Upper lobe of right lung (tissue), 1 donor: ENCODE measurements around the gene KCMF1. TPM values are rescaled to one million over a fixed set of nuclear protein-coding genes. Genes with fewer than 3 reads are reported as not detected.
A peak's percentile ranks its signal among the peaks of the same experiment; 100 is the strongest.

ENCODE experiments used
- ATAC-seq: fragments of 200-7000 bp; cut with Tn5 transposase; one replicate; pipeline ENCODE4 v1.9.1; 2020; ENCODE audit warnings: mild to moderate bottlenecking, moderate library complexity
- DNase-seq: peaks from one replicate; pipeline ENCODE4 v3.0.0-alpha.2; 2020
- H3K27ac ChIP-seq: fragments of 200-600 bp; one replicate; pipeline ENCODE4 v1.8.0; 2022
- H3K27me3 ChIP-seq: fragments of 200-600 bp; one replicate; pipeline ENCODE4 v1.8.0; 2022; ENCODE audit warnings: mild to moderate bottlenecking
- H3K36me3 ChIP-seq: fragments of 200-600 bp; one replicate; pipeline ENCODE4 v1.8.0; 2022
- H3K4me1 ChIP-seq: fragments of 200-600 bp; one replicate; pipeline ENCODE4 v1.8.0; 2022
- H3K4me3 ChIP-seq: fragments of 200-600 bp; one replicate; pipeline ENCODE4 v1.8.0; 2022; ENCODE audit warnings: mild to moderate bottlenecking
- H3K9me3 ChIP-seq: fragments of 200-600 bp; one replicate; pipeline ENCODE4 v1.8.0; 2022
- CTCF ChIP-seq: fragments of 200-600 bp; IDR thresholded peaks from one replicate; pipeline ENCODE4 v1.8.0; 2022; ENCODE audit warnings: antibody characterized with exemption
- intact Hi-C: fragments of 100-400 bp; cut with DNase I; formaldehyde crosslinking; loops from one replicate; pipeline ENCODE4 v1.11.0; 2022
- total RNA-seq: library from RNA; stranded (reverse); fragmentation: NEBNext Ultra II Directional; extraction: Animal tissue kit (Norgen Biotek cat#: 25700); gene quantifications from one replicate; pipeline ENCODE4 v1.2.1, GENCODE V29; 2021
- donor health status: DM: no; HTN: yes; CAD: no; lungs with severe emphysema.

KCMF1 gene
- total RNA-seq, 1 donor from 2014 or later = 72.9 TPM

- ATAC-seq = peak; percentile 77
- TF ChIP-seq CTCF = no peak
- intact Hi-C loops = no loop called here
Measured at GRCh38 chr2:84963692-84964405, 7.1 kb upstream of the KCMF1 start.

GRCh38 chr2:84964406-84965191 is 6.4 kb upstream of the KCMF1 start:
- H3K4me1 ChIP-seq = peaks cover 23% of the 10 kb centered on the region

More at GRCh38 chr2:84963692-84964405, 7.1 kb upstream of the KCMF1 start:
- no peaks in the 10 kb centered on the region for H3K27me3 ChIP-seq
- no peak overlapping the region for H3K27ac ChIP-seq
- no peak for DNase-seq
- H3K36me3 ChIP-seq = no peaks in the 10 kb centered on the region
- peaks cover 15% of the 10 kb centered on the region for H3K4me1 ChIP-seq
- H3K4me3 ChIP-seq = no peak overlapping the region
- H3K9me3 ChIP-seq = no peaks in the 10 kb centered on the region

GRCh38 chr2:84965192-84965516 is 5.8 kb upstream of the KCMF1 start:
- Histone ChIP-seq H3K4me1 (peaks cover 23% of the 10 kb centered on the region), H3K36me3 (no peaks in the 10 kb centered on the region), H3K4me3 (no peak overlapping the region), H3K9me3 (no peaks in the 10 kb centered on the region), H3K27me3 (no peaks in the 10 kb centered on the region), H3K27ac (no peak overlapping the region)
- DNase-seq (no peak), ATAC-seq (no peak)
- intact Hi-C loops = no loop called here
- no peak for TF ChIP-seq CTCF

More at GRCh38 chr2:84964406-84965191, 6.4 kb upstream of the KCMF1 start:
- no peak for DNase-seq
- H3K36me3 ChIP-seq = no peaks in the 10 kb centered on the region
- intact Hi-C loops = no loop called here
- H3K27ac ChIP-seq = no peak overlapping the region
- H3K27me3 ChIP-seq = no peaks in the 10 kb centered on the region
- TF ChIP-seq CTCF = no peak
- H3K9me3 ChIP-seq = no peaks in the 10 kb centered on the region
- ATAC-seq = no peak
- H3K4me3 ChIP-seq = no peak overlapping the region

GRCh38 chr2:84965827-84966226 is 5.1 kb upstream of the KCMF1 start:
- DNase-seq (no peak), ATAC-seq (no peak)
- Histone ChIP-seq H3K27me3 (no peaks in the 10 kb centered on the region), H3K36me3 (no peaks in the 10 kb centered on the region), H3K9me3 (no peaks in the 10 kb centered on the region), H3K4me1 (peaks cover 23% of the 10 kb centered on the region), H3K4me3 (no peak overlapping the region), H3K27ac (no peak overlapping the region)
- no peak for TF ChIP-seq CTCF
- intact Hi-C loops = no loop called here

- ATAC-seq (no peak), DNase-seq (no peak)
- TF ChIP-seq CTCF = no peak
- H3K9me3 ChIP-seq = no peaks in the 10 kb centered on the region
- no peaks in the 10 kb centered on the region for H3K36me3 ChIP-seq
- no peak overlapping the region for H3K27ac ChIP-seq
- H3K27me3 ChIP-seq = no peaks in the 10 kb centered on the region
- H3K4me3 ChIP-seq = no peak overlapping the region
- peaks cover 23% of the 10 kb centered on the region for H3K4me1 ChIP-seq
- intact Hi-C loops = no loop called here
Measured at GRCh38 chr2:84966731-84967130, 4.2 kb upstream of the KCMF1 start.
